Hematopoietic multipotent progenitor cell treated with erythropoietin and hydrocortisone succinate and interleukin-3 and kit ligand, for 4 days (in vitro differentiated cells): Measurements from ENCODE around the gene TMEM123.
"Not testable (repeated sequence)": the region's sequence is repeated elsewhere in the genome, so short reads cannot be mapped to it uniquely, and the experiment has no call there.

ENCODE experiments used
- DNase-seq: peaks from one replicate; pipeline ENCODE4 v3.0.0-alpha.2; 2015

The TMEM123 gene

GRCh38 chr11:102447941-102448868 lies 4.4 kb downstream of the TMEM123 start:
- DNase-seq, result no peak

DNA sequence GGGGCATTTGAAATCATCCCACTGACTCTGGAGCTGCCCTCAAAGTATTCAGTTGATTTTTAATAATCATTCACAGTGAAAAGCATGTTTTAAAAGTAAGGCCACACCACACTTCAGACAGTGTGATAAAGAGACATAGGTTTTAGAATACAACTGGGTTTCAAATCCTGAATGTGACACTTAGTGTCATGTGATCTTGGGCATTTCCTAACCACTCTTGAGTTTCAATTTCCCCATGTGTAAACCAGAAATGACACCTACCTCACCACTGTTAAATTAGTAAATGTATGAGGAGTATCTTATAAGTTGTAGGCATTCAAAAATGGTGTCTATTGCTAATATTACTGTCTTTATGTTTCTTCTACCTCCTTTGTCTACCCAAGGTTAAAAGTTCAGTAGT lies 5.4 kb downstream of the TMEM123 start:
- DNase-seq, result no peak

DNA sequence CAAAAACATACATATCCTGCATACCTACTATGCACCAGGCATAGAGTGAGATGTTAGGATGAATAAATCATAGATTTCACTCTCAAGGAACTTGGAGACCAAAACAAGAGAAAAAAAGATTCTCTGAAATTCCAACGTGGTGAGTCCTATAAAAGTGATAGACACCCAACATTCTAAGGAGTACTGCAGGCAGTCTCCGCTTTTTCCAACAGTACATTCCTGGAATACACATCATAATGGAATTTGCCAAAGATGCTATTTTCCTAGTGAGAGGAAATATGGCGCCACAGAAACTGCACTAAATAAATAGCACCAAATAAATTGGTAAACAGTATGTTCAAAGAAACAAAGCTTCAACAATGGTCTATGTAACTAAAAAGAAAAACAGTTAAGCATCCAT lies 6.0 kb downstream of the TMEM123 start:
- DNase-seq, result no peak

- DNase-seq, result not testable (repeated sequence)
These were observed 7.9 kb downstream of the TMEM123 start for GRCh38 chr11:102444693-102445092.

DNA sequence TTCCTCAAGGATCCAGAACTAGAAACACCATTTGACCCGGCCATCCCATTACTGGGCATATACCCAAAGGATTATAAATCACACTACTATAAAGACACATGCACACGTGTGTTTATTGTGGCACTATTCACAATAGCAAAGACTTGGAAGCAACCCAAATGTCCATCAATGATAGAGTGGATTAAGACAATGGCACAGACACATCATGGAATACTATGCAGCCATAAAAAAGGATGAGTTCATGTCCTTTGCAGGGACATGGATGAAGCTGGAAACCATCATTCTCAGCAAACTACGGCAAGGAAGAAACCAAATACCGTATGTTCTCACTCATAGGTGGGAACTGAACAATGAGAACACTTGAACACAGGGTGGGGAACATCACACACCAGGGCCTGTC lies 8.4 kb downstream of the TMEM123 start:
- not testable (repeated sequence) for DNase-seq

DNA sequence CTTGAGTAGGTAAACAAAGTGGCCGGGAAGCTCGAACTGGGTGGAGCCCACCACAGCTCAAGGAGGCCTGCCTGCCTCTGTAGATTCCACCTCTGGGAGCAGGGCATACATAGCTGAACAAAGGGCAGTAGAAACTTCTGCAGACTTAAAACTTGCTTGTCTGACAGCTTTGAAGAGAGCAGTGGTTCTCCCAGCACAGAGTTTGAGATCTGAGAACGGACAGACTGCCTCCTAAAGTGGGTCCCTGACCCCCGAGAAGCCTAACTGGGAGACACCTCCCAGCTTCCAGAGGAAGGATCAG lies 13.6 kb downstream of the TMEM123 start:
- not testable (repeated sequence) for DNase-seq

DNA sequence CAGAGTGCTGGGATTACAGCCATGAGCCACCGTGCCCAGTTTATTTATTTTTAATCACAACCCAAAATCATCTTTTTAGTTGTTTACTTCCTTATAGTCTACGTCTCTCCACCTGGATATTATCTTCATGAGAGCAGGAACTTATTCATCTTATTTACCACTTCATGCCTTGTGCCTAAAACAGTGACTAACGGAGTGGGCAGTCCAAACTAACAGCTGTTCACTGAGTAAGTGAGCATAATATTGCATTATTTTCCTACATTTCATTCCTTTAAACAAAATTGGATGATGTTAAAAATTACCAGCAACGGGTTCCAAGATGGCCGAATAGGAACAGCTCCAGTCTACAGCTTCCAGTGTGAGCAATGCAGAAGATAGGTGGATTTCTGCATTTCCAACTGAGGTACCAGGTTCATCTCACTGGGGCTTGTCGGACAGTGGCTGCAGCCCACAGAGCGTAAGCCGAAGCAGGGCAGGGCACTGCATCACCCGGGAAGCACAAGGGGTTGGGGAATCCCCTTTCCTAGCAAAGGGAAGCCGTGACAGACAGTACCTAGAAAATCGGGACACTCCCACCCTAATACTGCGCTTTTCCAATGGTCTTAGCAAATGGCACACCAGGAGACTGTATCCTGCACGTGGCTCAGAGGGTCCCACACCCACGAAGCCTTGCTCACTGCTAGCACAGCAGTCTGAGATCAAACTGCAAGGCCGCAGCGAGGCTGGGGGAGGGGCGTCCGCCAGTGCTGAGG lies 14.1 kb downstream of the TMEM123 start:
- no peak for DNase-seq

- DNase-seq, result no peak
These were observed 14.8 kb downstream of the TMEM123 start for GRCh38 chr11:102437727-102438126.

- DNase-seq, result no peak
These were observed 15.6 kb downstream of the TMEM123 start for GRCh38 chr11:102436976-102437375.

GRCh38 chr11:102436561-102436960 lies 16.0 kb downstream of the TMEM123 start:
- no peak for DNase-seq

DNA sequence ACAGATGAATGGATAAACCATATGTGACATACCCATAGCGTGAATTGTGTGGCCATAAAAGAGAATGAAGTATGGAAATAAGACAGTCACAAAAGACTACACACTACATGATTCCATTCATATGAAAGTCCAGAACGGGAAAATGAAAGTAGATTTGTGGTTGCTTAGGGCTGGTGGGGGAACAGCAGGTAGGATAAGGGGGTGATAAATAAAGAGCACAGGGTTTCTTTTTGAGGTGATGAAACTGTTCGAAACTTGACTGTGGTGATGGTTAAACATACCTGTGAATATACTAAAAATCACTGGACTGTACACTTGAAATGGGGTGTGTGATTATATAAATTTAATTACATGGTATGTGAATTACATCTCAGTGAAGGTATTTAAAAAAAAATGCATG lies 16.9 kb downstream of the TMEM123 start:
- no peak for DNase-seq

GRCh38 chr11:102433571-102433970 lies 19.0 kb downstream of the TMEM123 start:
- DNase-seq, result not testable (repeated sequence)

GRCh38 chr11:102432560-102432959 lies 20.0 kb downstream of the TMEM123 start:
- DNase-seq, result not testable (repeated sequence)

- no peak for DNase-seq
These were observed 21.2 kb downstream of the TMEM123 start for GRCh38 chr11:102431404-102431803.

GRCh38 chr11:102430158-102430836 lies 22.3 kb downstream of the TMEM123 start:
- DNase-seq, result no peak

- DNase-seq, result no peak
These were observed 22.9 kb downstream of the TMEM123 start for GRCh38 chr11:102429691-102430090.

DNA sequence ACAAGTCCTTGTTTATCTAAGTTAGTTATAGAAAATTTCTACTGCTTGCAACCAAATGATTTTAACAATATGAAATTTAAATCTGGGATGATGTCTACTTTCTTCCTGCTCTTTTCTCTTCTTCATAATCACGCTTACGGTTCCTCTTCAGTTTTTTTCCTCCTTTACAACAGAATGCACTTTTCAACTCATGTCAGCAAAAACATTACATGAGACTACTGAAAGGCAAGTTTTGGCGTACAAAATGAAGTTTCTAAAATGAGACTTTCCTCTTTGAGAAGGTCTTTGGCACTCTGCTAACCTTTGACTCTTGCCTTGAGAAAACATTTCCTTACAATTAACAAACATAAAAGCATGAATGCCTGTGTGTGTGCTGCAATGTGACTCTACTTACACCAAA lies 23.3 kb downstream of the TMEM123 start:
- no peak for DNase-seq

GRCh38 chr11:102428696-102429095 lies 23.9 kb downstream of the TMEM123 start:
- DNase-seq, result no peak

DNA sequence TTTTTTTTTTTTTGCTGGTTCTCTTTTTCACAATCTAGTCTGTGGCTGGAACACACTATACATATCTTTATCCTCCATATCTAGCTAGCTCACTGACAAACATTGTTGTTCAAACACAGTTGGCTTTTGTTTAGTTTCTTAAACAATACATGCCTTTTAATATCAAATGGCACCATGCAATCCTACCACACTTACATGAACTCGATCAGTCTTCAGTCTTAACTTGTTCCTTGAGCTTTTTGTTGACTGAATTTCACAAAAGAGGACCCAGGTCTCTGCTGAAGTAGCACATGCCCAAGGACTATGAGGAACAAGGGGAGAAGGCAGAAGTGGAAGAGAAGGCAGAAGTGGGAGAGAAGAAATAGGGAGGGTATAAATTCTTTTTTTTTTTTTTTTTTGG lies 25.5 kb downstream of the TMEM123 start:
- DNase-seq, result peak; percentile 35

DNA sequence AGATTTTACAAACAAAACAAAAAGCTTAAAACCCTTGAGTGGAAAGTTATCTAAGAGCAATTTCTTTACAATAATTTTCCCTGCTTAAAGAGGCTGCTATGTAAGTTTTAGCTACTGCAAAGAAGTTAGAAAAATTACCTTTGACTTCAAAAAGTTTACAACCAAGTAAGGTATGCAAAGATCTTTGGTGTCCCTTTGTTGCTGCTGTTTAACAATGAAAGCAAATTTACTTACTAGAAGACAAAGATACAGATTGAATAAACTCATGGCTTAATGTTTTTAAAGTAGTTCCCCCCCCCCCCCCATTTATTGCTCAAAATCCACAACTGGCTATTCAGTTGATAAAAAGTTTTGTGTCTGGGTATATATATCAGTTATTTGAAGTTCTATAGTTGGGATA lies 26.0 kb downstream of the TMEM123 start:
- no peak for DNase-seq

GRCh38 chr11:102426000-102426399 lies 26.6 kb downstream of the TMEM123 start:
- no peak for DNase-seq

GRCh38 chr11:102423936-102424335 lies 28.6 kb downstream of the TMEM123 start:
- no peak for DNase-seq
